Neural cell (in vitro differentiated cells): ENCODE measurements around the gene DLG2. TPM values are rescaled to one million over a fixed set of nuclear protein-coding genes. Genes with fewer than 3 reads are reported as not detected.

Experiments
- H2AFZ ChIP-seq: fragments of 200-600, 300-800 bp; sonication (generic), shearing (Covaris generic); 2 replicates; pipeline ENCODE4 v1.6.0; 2014; ENCODE audit warnings: low read depth, mild to moderate bottlenecking, antibody characterized with exemption, low read length, moderate library complexity
- H3F3A ChIP-seq: fragments of 200-600 bp; shearing (Covaris generic); 2 replicates; pipeline ENCODE4 v1.6.1; 2016; ENCODE audit warnings: mild to moderate bottlenecking, moderate library complexity, mixed read lengths, antibody characterized with exemption, low read length; ENCODE audit not compliant: insufficient read depth, poor library complexity, severe bottlenecking
- H3K27ac ChIP-seq: fragments of 200-600, 300-800 bp; sonication (generic), shearing (Covaris generic); 2 replicates; pipeline ENCODE4 v1.5.1; 2014; ENCODE audit warnings: mild to moderate bottlenecking, low read length, moderate library complexity
- H3K27me3 ChIP-seq: fragments of 300-800, 200-600 bp; sonication (generic), shearing (Covaris generic); 2 replicates; pipeline ENCODE4 v1.6.0; 2014; ENCODE audit warnings: mild to moderate bottlenecking, low read depth, low read length, moderate library complexity; ENCODE audit not compliant: insufficient read depth
- H3K36me3 ChIP-seq: fragments of 300-800, 200-600 bp; sonication (generic), shearing (Covaris generic); 2 replicates; pipeline ENCODE4 v1.5.1; 2014; ENCODE audit warnings: mild to moderate bottlenecking, antibody characterized with exemption, low read length, moderate library complexity; ENCODE audit not compliant: insufficient read depth
- H3K4me2 ChIP-seq: fragments of 300-800, 200-600 bp; sonication (generic), shearing (Covaris generic); 2 replicates; pipeline ENCODE4 v1.6.0; 2014; ENCODE audit warnings: mild to moderate bottlenecking, low read length
- H3K4me3 ChIP-seq: fragments of 300-800, 200-600 bp; sonication (generic), shearing (Covaris generic); 2 replicates; pipeline ENCODE4 v1.5.1; 2014; ENCODE audit warnings: mild to moderate bottlenecking, low read length, moderate library complexity
- H3K79me2 ChIP-seq: fragments of 200-600 bp; shearing (Covaris generic); replicated peaks from 2 replicates; pipeline ENCODE4 v1.6.0; 2014; ENCODE audit warnings: mild to moderate bottlenecking, low read length, moderate library complexity; ENCODE audit not compliant: insufficient read depth
- H3K9ac ChIP-seq: fragments of 300-800, 200-600 bp; sonication (generic), shearing (Covaris generic); 2 replicates; pipeline ENCODE4 v1.6.1; 2016; ENCODE audit warnings: mild to moderate bottlenecking, low read length, mixed read lengths
- H3K9me2 ChIP-seq: fragments of 200-600 bp; shearing (Covaris generic); 2 replicates; pipeline ENCODE4 v1.6.1; 2016; ENCODE audit warnings: mild to moderate bottlenecking, low read length, mixed read lengths; ENCODE audit not compliant: insufficient read depth
- H3K9me3 ChIP-seq: fragments of 200-600, 300-800 bp; sonication (generic), shearing (Covaris generic); 2 replicates; pipeline ENCODE4 v1.6.1; 2016; ENCODE audit warnings: mild to moderate bottlenecking, mixed run types, low read length, moderate library complexity, mixed read lengths
- H4K20me1 ChIP-seq: fragments of 200-600 bp; shearing (Covaris generic); 2 replicates; pipeline ENCODE4 v1.6.1; 2016; ENCODE audit warnings: mild to moderate bottlenecking, mixed run types; ENCODE audit not compliant: insufficient read depth
- CTCF ChIP-seq: fragments of 450-650 bp; IDR thresholded peaks from 2 replicates; pipeline ENCODE4 v1.5.1; 2014; ENCODE audit warnings: antibody characterized with exemption, mild to moderate bottlenecking, moderate library complexity; ENCODE audit not compliant: poor library complexity, severe bottlenecking
- EP300 ChIP-seq: fragments of 450-650 bp; conservative IDR thresholded peaks from 2 replicates; pipeline ENCODE4 v1.6.1; 2014; ENCODE audit warnings: antibody characterized with exemption, mild to moderate bottlenecking, moderate library complexity; ENCODE audit not compliant: poor library complexity, severe bottlenecking
- EZH2 ChIP-seq: fragments of 200-600, 300-800 bp; shearing (Covaris generic), sonication (generic); IDR thresholded peaks from 2 replicates; pipeline ENCODE4 v1.6.1; 2014; ENCODE audit warnings: antibody characterized with exemption, low read length, borderline replicate concordance, mild to moderate bottlenecking; ENCODE audit not compliant: insufficient read depth, poor library complexity, severe bottlenecking
- MXI1 ChIP-seq: fragments of 450-650 bp; conservative IDR thresholded peaks from 2 replicates; pipeline ENCODE4 v1.6.1; 2014; ENCODE audit warnings: antibody characterized with exemption, mild to moderate bottlenecking; ENCODE audit not compliant: poor library complexity, severe bottlenecking
- POLR2AphosphoS5 ChIP-seq: IDR thresholded peaks from 2 replicates; pipeline ENCODE4 v1.6.1; 2012
- RAD21 ChIP-seq: fragments of 450-650 bp; conservative IDR thresholded peaks from 2 replicates; pipeline ENCODE4 v1.6.1; 2014; ENCODE audit warnings: antibody characterized with exemption, mild to moderate bottlenecking, moderate library complexity
- SMC3 ChIP-seq: fragments of 450-650 bp; conservative IDR thresholded peaks from 2 replicates; pipeline ENCODE4 v1.6.1; 2014; ENCODE audit warnings: antibody characterized with exemption, mild to moderate bottlenecking, moderate library complexity; ENCODE audit not compliant: poor library complexity
- TAF1 ChIP-seq: IDR thresholded peaks from 2 replicates; pipeline ENCODE4 v1.6.1; 2012; ENCODE audit warnings: low read depth
- polyA plus RNA-seq: library from polyadenylated mRNA; depleted of rRNA; stranded (reverse); fragments of >200 nt; gene quantifications from 2 replicates; pipeline ENCODE4 v1.2.3, GENCODE V29; 2014
- TF ChIP-seq, protein P1 (sequence below): IDR thresholded peaks from 2 replicates; pipeline ENCODE4 v1.6.1; 2012; ENCODE audit warnings: borderline replicate concordance

The DLG2 gene
- polyA plus RNA-seq, 1 donor from 2014 or later: 179 TPM

DNA sequence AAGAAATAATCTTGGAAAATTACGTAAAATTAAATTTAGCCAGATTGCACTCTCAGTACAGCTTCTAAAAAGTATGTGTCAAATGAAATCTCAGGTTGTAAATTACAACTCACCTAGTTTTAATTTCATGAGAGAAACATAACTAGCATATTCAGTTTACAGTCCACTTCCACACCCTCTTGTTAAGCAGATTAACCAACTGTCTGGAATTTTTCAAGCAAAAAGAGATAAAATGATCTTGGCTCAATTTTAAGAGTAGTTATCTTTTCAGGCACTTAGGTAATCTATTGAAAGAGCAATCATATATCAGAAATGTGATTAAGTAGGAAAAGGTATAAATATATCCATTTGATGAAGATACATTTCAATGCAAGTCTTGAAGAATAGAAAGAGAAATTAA, 1412.6 kb downstream of the DLG2 start:
- Histone ChIP-seq H2AFZ (no peak overlapping the region), H3K79me2 (no peaks in the 10 kb centered on the region), H3K36me3 (no peaks in the 10 kb centered on the region), H3K9me3 (no peaks in the 10 kb centered on the region), H3F3A (no peaks in the 10 kb centered on the region), H3K27ac (no peak overlapping the region), H3K9me2 (no peaks in the 10 kb centered on the region), H3K4me2 (no peak overlapping the region), H3K4me3 (no peak overlapping the region), H3K9ac (no peak overlapping the region), H4K20me1 (no peaks in the 10 kb centered on the region), H3K27me3 (no peaks in the 10 kb centered on the region)
- TF ChIP-seq MXI1: no peak
- TF ChIP-seq EP300: no peak
- no peak for TF ChIP-seq SMC3
- TF ChIP-seq EZH2: no peak

DNA sequence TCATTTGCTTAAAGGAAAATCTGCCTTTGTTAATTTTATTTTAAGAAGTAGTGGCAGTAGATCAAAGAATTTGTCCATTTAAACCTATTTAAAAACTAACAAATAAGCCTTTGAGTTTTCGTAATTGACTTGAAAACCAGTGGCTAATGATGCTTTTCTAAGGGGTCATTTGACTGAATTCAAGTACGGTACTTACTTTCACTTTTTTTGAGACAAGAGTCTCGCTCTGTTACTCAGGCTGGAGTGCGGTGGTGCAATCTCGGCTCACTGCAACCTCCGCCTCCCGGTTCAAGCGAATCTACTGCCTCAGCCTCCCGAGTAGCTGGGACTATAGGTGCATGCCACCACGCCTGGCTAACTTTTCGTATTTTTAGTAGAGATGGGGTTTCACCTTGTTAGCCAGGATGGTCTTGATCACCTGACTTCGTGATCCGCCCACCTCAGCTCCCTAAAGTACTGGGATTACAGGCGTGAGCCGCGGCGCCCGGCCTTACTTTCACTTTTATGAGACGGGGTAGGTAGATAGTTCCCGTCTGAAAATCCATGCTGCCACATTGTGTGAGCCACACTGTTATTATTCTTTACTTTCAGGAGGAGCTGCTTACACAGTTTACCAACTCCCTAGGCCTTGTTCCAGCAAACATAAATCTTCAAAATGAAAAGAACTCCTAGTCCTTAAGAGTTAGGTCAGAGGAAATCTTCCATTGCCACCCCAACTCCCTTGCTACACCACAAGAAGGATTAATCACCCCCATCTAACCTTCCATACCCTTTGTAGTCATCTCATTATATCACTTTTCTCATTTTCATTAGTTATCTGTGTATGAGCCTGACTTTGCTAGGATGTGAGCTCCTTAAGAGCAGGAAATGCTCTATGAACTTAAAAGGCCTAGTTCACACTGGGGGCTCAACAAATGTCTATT, 1414.4 kb downstream of the DLG2 start:
- H3K79me2 ChIP-seq: no peaks in the 10 kb centered on the region
- no peak overlapping the region for H3K27ac ChIP-seq
- H3K36me3 ChIP-seq: no peaks in the 10 kb centered on the region
- no peaks in the 10 kb centered on the region for H3K27me3 ChIP-seq
- no peaks in the 10 kb centered on the region for H3K9me2 ChIP-seq
- H3K4me3 ChIP-seq: no peak overlapping the region
- H2AFZ ChIP-seq: no peak overlapping the region
- no peaks in the 10 kb centered on the region for H4K20me1 ChIP-seq
- no peaks in the 10 kb centered on the region for H3K9me3 ChIP-seq
- H3F3A ChIP-seq: no peaks in the 10 kb centered on the region
- H3K9ac ChIP-seq: no peak overlapping the region
- TF ChIP-seq EZH2 (no peak), SMC3 (no peak), TAF1 (no peak), POLR2AphosphoS5 (no peak), MXI1 (no peak), CTCF (no peak)
- no peak overlapping the region for H3K4me2 ChIP-seq

DNA sequence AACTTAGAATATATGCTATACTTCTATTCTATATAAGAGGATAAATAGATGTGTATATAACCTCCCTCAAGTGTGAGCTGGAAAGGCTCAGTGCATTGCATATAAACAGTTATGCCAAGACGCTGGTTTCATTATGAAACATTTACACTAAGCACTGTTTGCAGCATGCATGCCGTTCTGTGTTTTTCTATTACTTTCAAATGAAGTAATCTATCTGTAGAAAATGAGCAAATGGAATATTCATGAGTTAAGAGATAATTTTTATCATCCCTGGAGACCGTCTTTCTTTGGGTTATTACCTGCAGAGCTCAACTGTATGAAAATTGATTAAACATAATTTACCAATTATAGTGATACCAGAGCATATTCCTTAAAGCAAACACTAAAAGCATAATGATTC, 1415.2 kb downstream of the DLG2 start:
- Histone ChIP-seq H3F3A (no peaks in the 10 kb centered on the region), H3K9me2 (no peaks in the 10 kb centered on the region), H3K79me2 (no peaks in the 10 kb centered on the region), H3K36me3 (no peaks in the 10 kb centered on the region), H3K9me3 (no peaks in the 10 kb centered on the region), H4K20me1 (no peaks in the 10 kb centered on the region), H2AFZ (no peak overlapping the region), H3K4me3 (no peak overlapping the region), H3K27ac (no peak overlapping the region), H3K27me3 (no peaks in the 10 kb centered on the region), H3K4me2 (no peak overlapping the region), H3K9ac (no peak overlapping the region)
- TF ChIP-seq POLR2AphosphoS5: no peak
- TF ChIP-seq EZH2: no peak
- TF ChIP-seq EP300: no peak
- TF ChIP-seq TAF1: no peak
- TF ChIP-seq SMC3: no peak
- no peak for TF ChIP-seq CTCF
- TF ChIP-seq MXI1: no peak
- no peak for TF ChIP-seq RAD21
- TF ChIP-seq, protein P1, sequence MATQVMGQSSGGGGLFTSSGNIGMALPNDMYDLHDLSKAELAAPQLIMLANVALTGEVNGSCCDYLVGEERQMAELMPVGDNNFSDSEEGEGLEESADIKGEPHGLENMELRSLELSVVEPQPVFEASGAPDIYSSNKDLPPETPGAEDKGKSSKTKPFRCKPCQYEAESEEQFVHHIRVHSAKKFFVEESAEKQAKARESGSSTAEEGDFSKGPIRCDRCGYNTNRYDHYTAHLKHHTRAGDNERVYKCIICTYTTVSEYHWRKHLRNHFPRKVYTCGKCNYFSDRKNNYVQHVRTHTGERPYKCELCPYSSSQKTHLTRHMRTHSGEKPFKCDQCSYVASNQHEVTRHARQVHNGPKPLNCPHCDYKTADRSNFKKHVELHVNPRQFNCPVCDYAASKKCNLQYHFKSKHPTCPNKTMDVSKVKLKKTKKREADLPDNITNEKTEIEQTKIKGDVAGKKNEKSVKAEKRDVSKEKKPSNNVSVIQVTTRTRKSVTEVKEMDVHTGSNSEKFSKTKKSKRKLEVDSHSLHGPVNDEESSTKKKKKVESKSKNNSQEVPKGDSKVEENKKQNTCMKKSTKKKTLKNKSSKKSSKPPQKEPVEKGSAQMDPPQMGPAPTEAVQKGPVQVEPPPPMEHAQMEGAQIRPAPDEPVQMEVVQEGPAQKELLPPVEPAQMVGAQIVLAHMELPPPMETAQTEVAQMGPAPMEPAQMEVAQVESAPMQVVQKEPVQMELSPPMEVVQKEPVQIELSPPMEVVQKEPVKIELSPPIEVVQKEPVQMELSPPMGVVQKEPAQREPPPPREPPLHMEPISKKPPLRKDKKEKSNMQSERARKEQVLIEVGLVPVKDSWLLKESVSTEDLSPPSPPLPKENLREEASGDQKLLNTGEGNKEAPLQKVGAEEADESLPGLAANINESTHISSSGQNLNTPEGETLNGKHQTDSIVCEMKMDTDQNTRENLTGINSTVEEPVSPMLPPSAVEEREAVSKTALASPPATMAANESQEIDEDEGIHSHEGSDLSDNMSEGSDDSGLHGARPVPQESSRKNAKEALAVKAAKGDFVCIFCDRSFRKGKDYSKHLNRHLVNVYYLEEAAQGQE: no peak
